Measurements from ENCODE around the gene WDR81. TPM values are rescaled to one million over a fixed set of nuclear protein-coding genes. Genes with fewer than 3 reads are reported as not detected.

WDR81 gene
- total RNA-seq, 1 experiment from 2014 or later: 17.3 TPM

DNA sequence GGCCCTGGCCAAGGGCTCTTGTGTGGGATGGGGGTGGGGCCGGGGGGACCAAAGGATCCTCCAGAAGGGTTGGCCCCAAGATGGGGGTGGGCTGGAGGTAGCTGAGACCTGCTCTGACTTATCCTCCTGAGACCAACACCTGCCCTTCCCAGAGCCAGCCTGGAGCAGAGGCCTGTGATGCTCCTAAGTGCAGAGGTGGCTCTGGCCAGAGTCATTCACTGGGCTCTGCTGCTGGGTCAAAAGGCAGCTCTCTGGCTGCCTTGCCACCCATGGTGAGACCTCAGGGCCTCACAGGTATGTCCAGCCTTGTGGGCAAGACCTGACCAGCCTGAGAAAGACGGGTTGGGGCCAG lies 18.6 kb downstream of the WDR81 start:
- H3K4me1 ChIP-seq (ENCODE audit: control insufficient read depth in 1 of 2, insufficient read depth in 2 of 2, low read length in 2 of 2): no peaks in the 10 kb centered on the region
- H3K4me3 ChIP-seq (replicated peaks in 1 of 2; ENCODE audit: low read depth in 1 of 2, low read length in 2 of 2): no peak overlapping the region
- no peaks in the 10 kb centered on the region for H3K27me3 ChIP-seq (ENCODE audit: insufficient read depth, low read length)
- no TSS peak for BruUV-seq (replicated peaks)
- ChIA-PET POLR2A (no interaction called here), RAD21 (ENCODE audit: low non-redundant PET in 1 of 2, low total read pairs in 2 of 2, uncharacterized antibody in 2 of 2, unreplicated experiment in 2 of 2) (no interaction called here), CTCF (no interaction called here)
- H3K36me3 ChIP-seq (ENCODE audit: control insufficient read depth in 1 of 2, insufficient read depth in 2 of 2, low read length in 2 of 2): no peaks in the 10 kb centered on the region
- ATAC-seq (no peak), DNase-seq (ENCODE audit: low read depth, low spot score) (no peak)
- H3K79me2 ChIP-seq (ENCODE audit: insufficient read depth, low read length): no peaks in the 10 kb centered on the region
- intact Hi-C loops (cut with micrococcal nuclease): no loop called here
- no peak overlapping the region for H3K4me2 ChIP-seq (ENCODE audit: low read length)
- H3K27ac ChIP-seq (ENCODE audit: low read depth, low read length): no peak overlapping the region
- H4K20me1 ChIP-seq (ENCODE audit: insufficient read depth): no peaks in the 10 kb centered on the region
- H3K9me2 ChIP-seq (ENCODE audit: insufficient read depth): no peaks in the 10 kb centered on the region
- no peak for TF ChIP-seq ELF1 (IDR thresholded peaks at IDR 0.05; ENCODE audit: borderline replicate concordance, low read depth)
- no peak for TF ChIP-seq ATF3 (IDR thresholded peaks at IDR 0.05)
- TF ChIP-seq EZH2phosphoT487 (IDR thresholded peaks at IDR 0.05; ENCODE audit: borderline replicate concordance): no peak
- TF ChIP-seq RAD21 (IDR thresholded peaks at IDR 0.05; ENCODE audit: low read depth): no peak
- TF ChIP-seq JUND (IDR thresholded peaks at IDR 0.05): no peak
- TF ChIP-seq EZH2 (IDR thresholded peaks at IDR 0.05): no peak
- no peak for TF ChIP-seq CEBPB (IDR thresholded peaks at IDR 0.05; ENCODE audit: low read depth)
- H3K9me3 ChIP-seq (ENCODE audit: control insufficient read depth in 1 of 2, insufficient read depth in 1 of 2, low read depth in 1 of 2, low read length in 2 of 2): no peaks in the 10 kb centered on the region
- H3K9ac ChIP-seq (ENCODE audit: low read length): no peak overlapping the region
- no peak overlapping the region for H2AFZ ChIP-seq (ENCODE audit: low read depth, low read length, poor library complexity, severe bottlenecking)

DNA sequence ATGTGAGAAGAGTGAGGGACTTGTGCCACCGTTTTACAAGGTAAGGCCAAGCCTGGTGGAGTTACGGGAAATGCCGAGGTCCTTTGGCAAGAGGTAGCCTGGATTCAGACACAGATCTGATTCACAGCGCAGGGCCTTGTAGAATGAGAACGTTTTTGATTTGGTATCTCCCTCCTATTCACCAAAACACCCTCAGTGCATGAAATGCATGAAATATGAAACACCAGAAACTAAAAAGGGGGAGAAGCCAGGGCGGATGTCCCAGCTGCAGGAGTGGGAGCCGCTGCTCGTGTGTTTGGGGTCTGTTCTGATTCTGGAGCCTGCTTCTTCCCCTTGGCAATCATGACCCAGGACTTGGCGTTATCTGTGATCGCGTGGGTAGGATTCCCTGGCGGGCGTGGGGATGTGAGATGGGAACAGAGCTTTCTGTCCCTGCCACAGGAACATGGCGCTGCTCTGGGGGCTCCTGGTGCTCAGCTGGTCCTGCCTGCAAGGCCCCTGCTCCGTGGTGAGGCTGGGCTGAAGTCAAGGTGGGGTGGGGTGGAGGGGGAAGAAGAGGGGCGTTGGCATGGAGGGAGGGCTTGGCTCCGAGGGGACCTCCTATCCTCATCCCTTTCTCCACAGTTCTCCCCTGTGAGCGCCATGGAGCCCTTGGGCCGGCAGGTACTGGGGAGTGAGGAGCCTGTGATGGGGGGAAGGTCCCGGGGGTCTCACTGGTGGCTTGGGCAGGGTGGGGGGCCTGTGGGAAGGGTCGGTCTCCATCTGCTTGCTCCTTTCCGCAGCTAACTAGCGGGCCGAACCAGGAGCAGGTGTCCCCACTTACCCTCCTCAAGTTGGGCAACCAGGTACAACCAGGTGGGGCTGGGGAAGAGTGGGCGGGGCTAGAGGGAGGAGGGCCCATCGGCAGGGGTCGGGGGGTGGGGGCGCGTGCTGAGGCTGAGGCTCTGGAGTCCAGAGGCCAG lies 20.3 kb downstream of the WDR81 start:
- Histone ChIP-seq H3K9me3 (ENCODE audit: control insufficient read depth in 1 of 2, insufficient read depth in 1 of 2, low read depth in 1 of 2, low read length in 2 of 2) (no peaks in the 10 kb centered on the region), H3K9ac (ENCODE audit: low read length) (no peak overlapping the region), H3K4me1 (ENCODE audit: control insufficient read depth in 1 of 2, insufficient read depth in 2 of 2, low read length in 2 of 2) (no peaks in the 10 kb centered on the region), H3K4me3 (replicated peaks in 1 of 2; ENCODE audit: low read depth in 1 of 2, low read length in 2 of 2) (no peak overlapping the region), H3K79me2 (ENCODE audit: insufficient read depth, low read length) (no peaks in the 10 kb centered on the region), H3K27ac (ENCODE audit: low read depth, low read length) (no peak overlapping the region), H3K27me3 (ENCODE audit: insufficient read depth, low read length) (no peaks in the 10 kb centered on the region), H2AFZ (ENCODE audit: low read depth, low read length, poor library complexity, severe bottlenecking) (no peak overlapping the region), H4K20me1 (ENCODE audit: insufficient read depth) (no peaks in the 10 kb centered on the region), H3K4me2 (ENCODE audit: low read length) (no peak overlapping the region), H3K36me3 (ENCODE audit: control insufficient read depth in 1 of 2, insufficient read depth in 2 of 2, low read length in 2 of 2) (no peaks in the 10 kb centered on the region), H3K9me2 (ENCODE audit: insufficient read depth) (no peaks in the 10 kb centered on the region)
- CTCF ChIA-PET: no interaction called here
- POLR2A ChIA-PET: no interaction called here
- DNase-seq (ENCODE audit: low read depth, low spot score) (no peak), ATAC-seq (no peak)
- no TSS peak for BruUV-seq (replicated peaks)
- RAD21 ChIA-PET (ENCODE audit: low non-redundant PET in 1 of 2, low total read pairs in 2 of 2, uncharacterized antibody in 2 of 2, unreplicated experiment in 2 of 2): no interaction called here
- intact Hi-C loops (cut with micrococcal nuclease): no loop called here
- TF ChIP-seq SRF (IDR thresholded peaks at IDR 0.05; ENCODE audit: low read depth): no peak
